GM19372 (cell line): Measurements from ENCODE around the gene ELOVL4.
A peak's percentile ranks its signal among the peaks of the same experiment; 100 is the strongest.

Source experiments
- ATAC-seq: cut with Tn5 transposase; IDR thresholded peaks from one replicate; pipeline ENCODE4 v1.9.1; 2021; ENCODE audit warnings: mild to moderate bottlenecking, low read depth, moderate library complexity; ENCODE audit not compliant: unreplicated experiment

Gene ELOVL4

DNA sequence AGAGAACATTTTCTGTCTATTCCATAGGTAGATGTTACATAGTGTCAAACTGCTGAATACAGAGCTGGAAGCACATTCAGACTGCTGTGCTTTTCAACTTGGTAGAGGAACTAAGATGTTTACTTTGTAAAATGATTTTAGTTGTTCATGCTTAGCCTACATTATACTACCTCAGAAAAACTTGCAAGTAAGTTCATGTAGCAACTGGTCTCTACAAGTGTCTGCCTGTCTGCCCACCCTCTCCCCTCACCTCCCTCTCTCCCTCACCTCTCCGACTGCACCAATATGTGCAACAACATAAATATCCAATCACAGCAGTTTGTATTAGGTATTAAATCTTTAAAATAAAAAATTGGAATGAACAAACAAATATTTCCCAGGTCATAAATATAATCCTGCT, 25.3 kb downstream of the ELOVL4 start:
- no peak for ATAC-seq

- no peak for ATAC-seq
Measured at GRCh38 chr6:79913369-79913768, 34.0 kb downstream of the ELOVL4 start.

GRCh38 chr6:79911992-79912391, 35.4 kb downstream of the ELOVL4 start:
- ATAC-seq, result no peak

DNA sequence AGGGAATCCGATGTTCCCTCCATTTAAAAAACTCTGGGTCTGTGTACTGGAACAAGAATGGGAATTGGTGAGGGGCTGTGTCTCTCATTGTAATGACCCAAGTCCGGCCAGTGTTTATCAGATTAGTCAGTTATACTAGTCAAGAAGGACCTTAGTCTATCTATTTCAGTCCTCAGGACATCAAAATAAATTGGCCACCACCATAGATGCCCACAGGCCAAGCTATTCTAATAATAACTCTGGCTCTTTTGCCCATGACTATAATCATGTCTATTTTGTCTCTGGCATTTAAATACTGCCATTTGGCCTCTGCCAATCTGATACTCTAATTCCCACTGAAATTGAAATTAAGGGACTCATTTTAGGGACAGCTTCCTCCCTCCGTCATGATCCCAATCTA, 37.8 kb downstream of the ELOVL4 start:
- ATAC-seq, result no peak

DNA sequence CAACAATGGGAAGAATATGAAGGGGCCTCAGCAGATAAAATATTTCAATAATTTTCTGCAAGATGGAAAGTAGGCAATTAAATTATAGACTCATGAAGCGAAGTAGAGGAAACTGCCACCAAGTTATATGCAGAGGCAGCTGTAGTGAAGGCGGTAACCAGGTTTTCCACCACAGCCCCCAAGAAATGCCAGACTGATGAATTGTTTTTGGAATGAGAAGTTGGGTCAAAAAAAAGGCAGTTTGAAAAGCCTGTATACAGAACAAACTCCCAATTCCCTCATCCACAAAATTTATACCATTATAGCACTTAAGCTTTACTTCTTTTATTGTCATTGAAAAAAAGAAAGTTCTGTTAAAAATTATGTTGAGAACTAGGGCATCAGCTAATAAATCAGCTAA, 45.3 kb downstream of the ELOVL4 start:
- ATAC-seq, result no peak

GRCh38 chr6:79898076-79898475, 49.3 kb downstream of the ELOVL4 start:
- no peak for ATAC-seq

DNA sequence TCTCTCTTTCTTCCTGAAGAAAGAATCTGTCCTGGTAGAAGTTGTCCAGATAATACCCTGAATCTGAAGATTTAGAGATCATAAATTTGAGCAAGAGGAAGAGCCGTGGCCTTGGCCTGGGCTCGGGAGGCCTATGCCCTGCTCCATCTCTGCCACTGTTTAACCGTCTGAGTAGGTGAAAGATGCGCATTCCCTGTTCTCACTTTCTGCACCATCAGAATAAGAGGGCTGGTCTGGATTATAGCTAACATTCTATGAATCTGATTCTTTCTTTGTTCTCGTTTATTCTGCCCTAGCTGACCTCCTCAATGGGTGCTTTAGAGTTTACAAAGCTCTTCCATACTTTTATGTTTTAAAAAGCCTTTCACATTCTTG, 51.3 kb downstream of the ELOVL4 start:
- ATAC-seq, result no peak

DNA sequence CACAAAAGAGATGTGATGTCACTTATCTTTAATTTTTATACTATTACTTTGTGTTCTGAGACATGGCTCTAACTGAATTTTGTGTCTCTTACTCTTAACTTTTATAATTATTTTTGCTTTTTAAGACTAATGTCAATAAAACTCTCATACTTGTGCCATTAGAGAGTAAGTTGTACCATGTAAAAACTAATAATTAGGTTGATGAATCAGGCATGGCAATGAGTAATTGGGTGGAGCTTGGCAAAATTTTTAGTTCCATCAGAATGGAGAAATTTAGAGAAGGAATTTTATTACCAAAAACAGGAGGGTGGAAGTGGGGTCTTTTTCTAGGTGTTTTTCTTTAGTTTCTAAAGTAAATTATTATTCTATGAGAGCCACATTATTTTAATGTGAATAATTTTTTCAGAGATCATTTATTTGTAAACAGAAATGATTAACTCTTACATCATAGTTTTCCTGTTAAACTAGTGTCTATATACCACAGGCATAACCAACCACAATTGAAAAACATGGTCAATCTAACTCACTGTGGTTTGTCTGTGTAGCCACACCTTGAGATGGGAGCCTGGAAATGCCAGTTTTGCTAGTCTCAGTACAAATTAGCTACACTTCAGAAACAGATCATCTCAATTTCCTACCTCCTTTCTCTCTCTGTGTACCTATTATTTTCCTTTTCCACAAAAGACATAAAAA, 51.8 kb downstream of the ELOVL4 start:
- no peak for ATAC-seq

DNA sequence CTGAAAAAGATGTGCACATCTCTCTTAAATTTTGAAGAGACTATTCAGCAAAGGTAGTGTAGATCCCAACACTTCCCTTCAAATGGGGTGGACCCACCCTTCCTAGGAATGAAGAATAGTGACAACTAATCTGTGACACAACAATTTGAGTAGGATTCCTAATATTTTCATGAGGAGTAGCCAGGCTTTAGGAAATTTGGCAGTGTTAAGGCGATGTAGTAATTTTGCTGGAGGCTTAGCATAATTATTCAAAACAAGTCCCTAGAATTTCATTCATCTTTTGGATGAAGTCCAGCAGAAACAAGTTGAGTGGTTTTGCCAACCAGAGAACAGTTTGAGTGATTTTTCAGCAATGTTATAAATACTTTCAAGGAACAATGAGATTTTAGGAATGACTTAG, 52.4 kb downstream of the ELOVL4 start:
- no peak for ATAC-seq

GRCh38 chr6:79888587-79888986, 58.8 kb downstream of the ELOVL4 start:
- no peak for ATAC-seq

- ATAC-seq, result no peak
Measured at GRCh38 chr6:79878142-79878748, 69.1 kb downstream of the ELOVL4 start.

DNA sequence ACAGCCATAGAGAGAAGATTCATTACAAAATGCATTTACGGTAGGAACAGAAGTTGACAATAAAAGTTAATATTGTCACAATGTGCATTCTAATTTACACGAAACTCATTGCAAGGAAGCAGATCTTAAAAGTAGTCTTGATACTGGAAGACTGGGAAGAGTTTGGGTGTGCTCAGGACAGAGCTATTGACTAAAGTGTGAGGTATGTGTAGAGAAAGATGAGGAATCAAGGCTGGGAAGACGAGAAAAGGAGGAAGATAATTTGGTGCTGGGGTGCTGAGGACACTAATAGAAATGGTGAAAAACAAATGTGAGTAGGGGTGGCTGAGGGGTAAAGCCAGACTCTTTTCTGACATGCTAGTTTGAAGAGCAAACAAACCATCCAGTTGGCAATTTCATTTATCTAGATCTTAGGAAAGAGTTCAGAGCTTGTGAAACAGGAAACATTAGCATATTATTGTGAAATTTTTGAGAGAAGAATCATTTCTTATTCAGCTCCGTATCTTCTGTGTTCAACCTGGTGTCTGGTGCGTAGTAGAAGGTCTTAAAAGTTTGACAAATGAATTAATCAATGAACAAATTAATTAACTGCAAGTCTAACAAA, 72.7 kb downstream of the ELOVL4 start:
- ATAC-seq, result no peak

DNA sequence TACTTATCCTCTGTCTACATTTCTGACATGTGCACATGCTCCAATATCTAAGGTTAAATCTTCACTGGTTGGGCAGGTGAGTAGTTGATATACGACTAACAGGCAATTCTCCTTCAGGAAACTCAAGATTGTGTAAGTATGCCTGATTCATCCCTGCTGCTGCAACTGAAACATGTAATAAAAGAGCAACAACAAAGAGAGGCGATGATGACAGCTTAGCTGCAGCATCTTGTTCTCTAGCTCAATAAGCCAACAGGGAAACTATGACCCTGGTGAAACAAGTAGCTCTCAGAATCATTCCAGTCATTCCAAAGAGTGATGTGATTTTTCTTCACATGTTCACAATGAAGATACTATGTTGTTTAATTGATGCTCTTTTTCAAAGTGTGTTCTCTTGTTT, 74.4 kb downstream of the ELOVL4 start:
- no peak for ATAC-seq

DNA sequence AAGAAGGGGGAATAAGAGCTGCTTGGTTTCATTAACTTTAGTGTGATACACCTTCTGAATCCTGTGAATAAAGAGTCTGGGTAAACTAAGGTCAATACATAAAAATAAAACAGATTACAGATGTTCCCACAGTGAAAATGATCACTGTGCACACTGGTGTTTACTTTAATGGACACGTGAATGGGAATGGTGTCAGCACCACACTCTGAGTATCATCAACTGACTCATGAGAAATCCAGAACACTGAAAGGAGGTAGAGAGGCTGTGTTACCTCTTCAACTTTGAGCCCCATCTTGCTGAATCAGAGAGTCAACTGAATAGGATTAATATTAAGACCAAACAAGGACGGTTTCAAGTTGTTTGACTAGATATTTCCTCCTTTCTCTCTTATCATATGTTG, 75.0 kb downstream of the ELOVL4 start:
- ATAC-seq, result no peak

DNA sequence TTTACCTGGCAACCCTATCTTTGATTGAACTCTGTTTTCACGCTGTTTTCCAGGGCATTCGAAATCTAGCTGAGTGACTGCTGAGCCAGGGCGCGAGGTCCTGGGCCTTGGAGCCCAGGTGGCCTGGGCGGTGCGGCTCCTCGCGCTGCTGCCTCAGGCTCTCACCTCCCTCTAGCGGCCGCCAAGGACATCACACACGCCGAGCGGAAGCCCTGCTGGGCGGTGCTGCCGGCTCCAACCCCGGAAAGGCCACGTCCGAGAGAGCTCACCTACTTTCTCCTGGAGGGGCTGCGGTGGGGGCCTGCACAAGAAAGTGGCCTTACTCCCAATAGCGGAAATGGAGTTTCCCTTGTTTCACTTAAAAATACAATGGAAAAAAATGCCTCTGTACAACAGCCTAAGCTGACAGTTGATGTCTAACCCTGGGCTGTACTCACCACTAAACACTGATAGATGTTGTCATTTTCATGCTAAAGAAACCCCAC, 77.7 kb downstream of the ELOVL4 start:
- ATAC-seq, result peak; percentile 100

- no peak for ATAC-seq
Measured at GRCh38 chr6:79869184-79869583, 78.2 kb downstream of the ELOVL4 start.

- no peak for ATAC-seq
Measured at GRCh38 chr6:79868098-79868722, 79.1 kb downstream of the ELOVL4 start.
